Kidney epithelial cell (primary cell): ENCODE data around the gene FAM117A. TPM values are rescaled to one million over a fixed set of nuclear protein-coding genes. Genes with fewer than 3 reads are reported as not detected.
A peak's percentile ranks its signal among the peaks of the same experiment; 100 is the strongest.
"Not testable (repeated sequence)": the region's sequence is repeated elsewhere in the genome, so short reads cannot be mapped to it uniquely, and the experiment has no call there.

Source experiments
- DNase-seq: peaks from one replicate; pipeline ENCODE4 v3.0.0-alpha.2; 2010; ENCODE audit warnings: low read depth
- H3K27me3 ChIP-seq: 2 replicates; pipeline ENCODE4 v1.6.0; 2011; ENCODE audit warnings: low read length; ENCODE audit not compliant: control insufficient read depth, insufficient read depth
- H3K36me3 ChIP-seq: 2 replicates; pipeline ENCODE4 v1.5.1; 2011; ENCODE audit warnings: low read length; ENCODE audit not compliant: control insufficient read depth, insufficient read depth
- H3K4me3 ChIP-seq: 2 replicates; pipeline ENCODE4 v1.5.1; 2011; ENCODE audit warnings: low read depth, mild to moderate bottlenecking, control low read depth, low read length
- total RNA-seq: library from RNA; depleted of rRNA; stranded (reverse); fragments of >200 nt; gene quantifications from 2 replicates; pipeline ENCODE4 v1.2.3, GENCODE V29; 2015
- TF ChIP-seq, protein P1 (sequence below): IDR thresholded peaks from 2 replicates; pipeline ENCODE4 v1.5.1; 2011; ENCODE audit warnings: mild to moderate bottlenecking, moderate library complexity, low read length, control low read depth, inconsistent platforms; ENCODE audit not compliant: insufficient read depth, poor library complexity, severe bottlenecking

The FAM117A gene
- total RNA-seq, 1 donor from 2014 or later: 10.5 TPM

DNA sequence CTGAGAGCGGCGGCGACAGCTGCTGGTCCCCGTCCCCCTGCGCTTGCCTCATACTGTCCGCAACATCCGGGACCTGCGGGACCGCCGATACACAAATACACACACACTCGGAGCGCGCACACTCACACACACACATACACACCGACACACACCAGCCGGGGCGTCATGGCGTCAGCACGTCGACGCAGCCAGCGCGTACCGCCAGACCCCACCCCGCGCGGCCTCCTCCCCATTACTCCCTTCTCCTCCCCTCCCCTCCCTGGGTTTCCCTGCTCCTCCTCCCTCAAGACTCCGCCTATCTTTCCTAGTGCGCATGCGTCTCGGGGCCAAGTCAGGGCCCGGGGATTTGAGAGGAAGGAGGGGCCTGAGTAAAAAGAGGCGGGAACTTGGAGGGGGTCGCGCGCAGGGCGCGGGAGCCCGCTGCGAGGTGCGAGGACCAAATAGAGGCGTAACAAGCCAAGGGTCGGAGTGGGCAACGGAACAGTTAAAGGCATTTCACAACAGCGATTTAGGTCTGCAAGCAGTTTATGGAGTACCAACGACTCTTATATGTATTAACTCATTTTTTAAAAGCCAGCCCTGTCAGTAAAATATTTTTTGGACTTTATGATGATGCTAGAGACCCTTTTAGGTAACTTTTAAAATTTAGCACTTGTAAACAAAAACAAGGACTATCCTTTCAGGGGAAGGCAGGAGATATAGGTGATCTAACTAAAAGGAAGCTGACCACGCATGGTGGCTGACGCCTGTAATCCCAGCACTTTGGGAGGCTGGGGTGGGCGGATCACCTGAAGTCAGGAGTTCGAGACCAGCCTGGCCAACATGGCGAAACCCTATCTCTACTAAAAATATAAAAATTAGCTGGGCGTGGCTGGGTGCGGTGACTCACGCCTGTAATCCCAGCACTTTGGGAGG is 85.7 kb downstream of the FAM117A start, which contains the start of gene SPOP:
SPOP (minus strand) TSS at position 165 of the 915 bp plus-strand sequence. CDS start 55,287 bp downstream, outside the sequence.
- peak within 1 kb of the TSS; percentile 74 for H3K4me3 ChIP-seq
- DNase-seq: peak; percentile 89
- H3K36me3 ChIP-seq: no peaks in the 10 kb centered on the region
- TF ChIP-seq, protein P1, sequence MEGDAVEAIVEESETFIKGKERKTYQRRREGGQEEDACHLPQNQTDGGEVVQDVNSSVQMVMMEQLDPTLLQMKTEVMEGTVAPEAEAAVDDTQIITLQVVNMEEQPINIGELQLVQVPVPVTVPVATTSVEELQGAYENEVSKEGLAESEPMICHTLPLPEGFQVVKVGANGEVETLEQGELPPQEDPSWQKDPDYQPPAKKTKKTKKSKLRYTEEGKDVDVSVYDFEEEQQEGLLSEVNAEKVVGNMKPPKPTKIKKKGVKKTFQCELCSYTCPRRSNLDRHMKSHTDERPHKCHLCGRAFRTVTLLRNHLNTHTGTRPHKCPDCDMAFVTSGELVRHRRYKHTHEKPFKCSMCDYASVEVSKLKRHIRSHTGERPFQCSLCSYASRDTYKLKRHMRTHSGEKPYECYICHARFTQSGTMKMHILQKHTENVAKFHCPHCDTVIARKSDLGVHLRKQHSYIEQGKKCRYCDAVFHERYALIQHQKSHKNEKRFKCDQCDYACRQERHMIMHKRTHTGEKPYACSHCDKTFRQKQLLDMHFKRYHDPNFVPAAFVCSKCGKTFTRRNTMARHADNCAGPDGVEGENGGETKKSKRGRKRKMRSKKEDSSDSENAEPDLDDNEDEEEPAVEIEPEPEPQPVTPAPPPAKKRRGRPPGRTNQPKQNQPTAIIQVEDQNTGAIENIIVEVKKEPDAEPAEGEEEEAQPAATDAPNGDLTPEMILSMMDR: no peak
- no peaks in the 10 kb centered on the region for H3K27me3 ChIP-seq

DNA sequence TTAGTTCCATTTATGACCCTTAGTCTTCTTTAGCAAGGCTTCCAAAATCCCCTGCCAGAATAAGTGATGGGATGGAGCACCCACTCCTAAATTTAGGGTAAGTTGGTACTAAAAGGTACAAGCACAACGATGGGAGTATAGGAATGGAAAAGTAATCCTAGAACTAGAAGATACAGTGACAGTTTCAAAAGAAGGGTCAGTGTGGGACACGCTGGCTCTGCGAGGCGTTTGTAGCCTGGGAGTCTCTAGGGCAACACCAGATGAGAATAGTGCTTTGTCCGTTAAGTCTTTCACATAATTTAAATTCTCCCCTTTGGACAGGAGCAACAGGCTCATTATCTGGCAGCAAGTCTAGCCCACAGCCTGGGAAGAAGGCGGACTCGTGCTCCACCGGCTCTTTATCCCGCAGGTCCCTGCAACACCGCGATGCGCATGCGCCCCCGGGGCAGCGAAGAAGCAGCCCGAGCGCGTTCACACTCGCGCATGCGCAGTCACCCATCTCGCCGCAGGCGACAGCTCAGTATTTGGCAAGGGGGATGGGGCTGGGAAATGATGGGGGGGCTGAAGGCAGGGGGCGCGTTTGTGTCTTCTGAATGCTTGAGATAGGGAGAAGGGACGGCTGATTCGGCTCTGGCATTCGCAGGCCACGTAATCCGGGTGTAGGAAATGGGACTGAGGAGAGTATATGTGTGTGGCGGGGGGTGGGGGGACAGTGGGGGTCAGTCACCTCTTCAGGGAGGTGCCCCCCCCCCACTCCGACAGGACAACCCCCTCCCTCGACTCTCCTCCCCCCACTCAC is 86.6 kb downstream of the FAM117A start:
- H3K4me3 ChIP-seq: peak overlapping the region; percentile 74
- peak; percentile 70 for DNase-seq
- TF ChIP-seq, protein P1: no peak

DNA sequence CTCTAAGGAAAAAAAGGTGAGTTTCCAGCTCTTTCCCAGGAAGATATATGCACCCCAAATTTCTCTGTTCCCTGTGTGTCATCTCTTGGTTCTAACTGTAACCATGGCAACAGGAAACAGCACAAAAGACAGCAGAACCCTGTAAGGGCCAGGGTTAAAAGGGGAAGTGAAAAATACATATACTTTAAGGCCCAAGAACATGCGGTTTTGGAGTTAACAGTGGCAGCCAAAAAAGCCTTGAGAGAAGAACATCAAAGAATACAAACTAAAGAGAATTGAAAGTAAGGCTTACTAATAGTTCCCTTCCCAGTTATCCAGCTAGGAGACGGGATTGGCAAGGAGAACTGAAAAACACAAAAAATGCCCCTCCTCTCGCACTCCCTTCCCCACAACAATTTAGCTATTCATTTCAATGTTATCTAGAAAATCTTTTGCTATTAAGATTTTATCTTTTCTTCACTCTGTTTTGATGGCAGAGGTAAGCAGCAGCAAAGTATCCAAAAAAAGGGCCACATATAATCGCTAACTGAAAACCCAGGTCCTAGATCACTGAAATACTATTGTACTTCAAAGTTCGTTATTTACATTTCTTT is 87.6 kb downstream of the FAM117A start:
- TF ChIP-seq, protein P1: no peak
- Histone ChIP-seq H3K4me3 (peak overlapping the region; percentile 74), H3K27me3 (no peaks in the 10 kb centered on the region), H3K36me3 (no peaks in the 10 kb centered on the region)
- no peak for DNase-seq

More for the DNA sequence above, 86.6 kb downstream of the FAM117A start:
- no peaks in the 10 kb centered on the region for H3K36me3 ChIP-seq
- no peaks in the 10 kb centered on the region for H3K27me3 ChIP-seq

DNA sequence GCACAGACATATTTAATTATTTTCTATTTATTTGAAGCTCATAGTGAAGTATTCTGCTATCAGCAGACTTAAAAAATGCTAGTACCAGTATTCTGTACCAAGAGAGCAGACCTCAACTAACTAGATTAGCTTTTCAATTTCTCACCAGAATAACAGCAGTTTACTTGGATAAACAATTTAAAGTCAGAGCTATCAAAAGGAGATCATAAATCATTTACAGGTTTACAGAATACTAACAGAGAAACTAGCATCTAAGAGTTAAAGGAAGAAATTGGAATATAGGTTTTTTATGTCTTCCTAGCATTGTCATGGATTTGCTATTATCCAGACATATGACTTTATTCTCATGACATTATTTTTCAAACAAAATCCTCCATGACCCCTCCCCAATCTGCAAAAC is 89.4 kb downstream of the FAM117A start:
- Histone ChIP-seq H3K4me3 (no peak overlapping the region), H3K36me3 (no peaks in the 10 kb centered on the region), H3K27me3 (no peaks in the 10 kb centered on the region)
- DNase-seq: no peak
- TF ChIP-seq, protein P1: no peak

DNA sequence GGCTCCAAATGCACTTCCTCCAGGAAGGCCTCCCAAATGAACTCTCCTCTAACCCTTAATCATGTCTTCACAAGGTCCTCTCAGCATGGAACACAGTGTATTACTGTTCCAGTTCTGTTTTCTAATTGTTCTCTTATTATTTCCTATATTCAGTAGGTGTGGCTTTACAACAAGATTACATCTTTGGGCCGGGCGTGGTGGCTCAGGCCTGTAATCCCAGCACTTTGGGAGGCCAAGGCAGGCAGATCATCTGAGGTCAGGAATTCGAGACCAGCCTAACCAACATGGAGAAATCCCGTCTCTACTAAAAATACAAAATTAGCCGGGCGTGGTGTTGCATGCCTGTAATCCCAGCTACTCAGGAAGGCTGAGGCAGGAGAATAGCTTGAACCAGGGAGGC is 90.3 kb downstream of the FAM117A start:
- H3K36me3 ChIP-seq, H3K4me3 ChIP-seq, DNase-seq, H3K27me3 ChIP-seq: not testable (repeated sequence)

DNA sequence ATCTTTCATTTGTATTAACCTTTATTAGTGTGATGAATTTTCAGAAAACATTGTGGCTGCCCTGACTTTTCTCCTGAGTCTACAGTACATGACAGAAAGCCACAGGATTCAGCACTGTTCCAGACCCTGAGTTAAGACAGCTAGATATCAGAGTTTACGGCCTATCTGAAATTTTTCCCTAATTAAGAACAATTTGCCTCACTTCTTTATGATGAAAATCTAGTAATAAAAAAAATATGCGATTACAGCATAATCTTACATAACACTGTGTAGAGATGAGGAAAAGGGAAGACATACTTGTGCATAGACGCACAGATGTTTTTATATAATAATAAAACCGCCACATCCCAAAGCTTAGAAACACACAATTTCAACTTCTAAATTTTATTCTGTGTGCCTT is 93.3 kb downstream of the FAM117A start:
- DNase-seq: no peak
- no peak overlapping the region for H3K4me3 ChIP-seq
- H3K27me3 ChIP-seq: no peaks in the 10 kb centered on the region
- H3K36me3 ChIP-seq: no peaks in the 10 kb centered on the region
- TF ChIP-seq, protein P1: no peak
